Measurements from ENCODE around the gene FUT8.

FUT8 gene

GRCh38 chr14:65528069-65528468 is 115.5 kb downstream of the FUT8 start:
- TF ChIP-seq CTCF (IDR thresholded peaks at IDR 0.05) = no peak
- DNase-seq (ENCODE audit: low spot score) = no peak
- H3K27ac ChIP-seq = no peak overlapping the region

DNA sequence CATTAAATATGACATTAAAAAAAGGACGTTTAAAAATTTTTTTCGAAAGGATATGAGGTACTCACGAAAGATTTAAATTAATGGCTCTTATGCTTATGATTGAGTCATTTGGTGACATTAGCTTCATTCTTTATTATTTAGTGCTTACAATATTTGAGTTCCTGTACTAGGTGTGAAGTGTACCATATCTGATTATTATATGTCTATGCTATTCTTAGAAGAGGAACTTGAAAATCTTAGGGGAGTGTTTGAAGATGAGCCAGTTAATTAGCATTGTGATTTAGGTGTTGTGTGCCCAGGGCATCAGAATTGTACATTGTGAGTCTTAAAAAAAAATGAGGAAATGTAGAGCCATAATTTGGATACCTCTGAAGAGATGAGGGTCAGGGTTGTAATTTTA is 118.6 kb downstream of the FUT8 start:
- Histone ChIP-seq H3K27ac (no peak overlapping the region), H3K4me3 (no peak overlapping the region)
- DNase-seq (ENCODE audit: low spot score) = no peak
- no peak for TF ChIP-seq CTCF (IDR thresholded peaks at IDR 0.05)

More at GRCh38 chr14:65528069-65528468, 115.5 kb downstream of the FUT8 start:
- H3K4me3 ChIP-seq = no peak overlapping the region

- Histone ChIP-seq H3K4me3 (no peak overlapping the region), H3K27ac (no peak overlapping the region)
- no peak for TF ChIP-seq CTCF (IDR thresholded peaks at IDR 0.05)
- DNase-seq (ENCODE audit: low spot score) = no peak
Measured at GRCh38 chr14:65533736-65534404, 121.3 kb downstream of the FUT8 start.

DNA sequence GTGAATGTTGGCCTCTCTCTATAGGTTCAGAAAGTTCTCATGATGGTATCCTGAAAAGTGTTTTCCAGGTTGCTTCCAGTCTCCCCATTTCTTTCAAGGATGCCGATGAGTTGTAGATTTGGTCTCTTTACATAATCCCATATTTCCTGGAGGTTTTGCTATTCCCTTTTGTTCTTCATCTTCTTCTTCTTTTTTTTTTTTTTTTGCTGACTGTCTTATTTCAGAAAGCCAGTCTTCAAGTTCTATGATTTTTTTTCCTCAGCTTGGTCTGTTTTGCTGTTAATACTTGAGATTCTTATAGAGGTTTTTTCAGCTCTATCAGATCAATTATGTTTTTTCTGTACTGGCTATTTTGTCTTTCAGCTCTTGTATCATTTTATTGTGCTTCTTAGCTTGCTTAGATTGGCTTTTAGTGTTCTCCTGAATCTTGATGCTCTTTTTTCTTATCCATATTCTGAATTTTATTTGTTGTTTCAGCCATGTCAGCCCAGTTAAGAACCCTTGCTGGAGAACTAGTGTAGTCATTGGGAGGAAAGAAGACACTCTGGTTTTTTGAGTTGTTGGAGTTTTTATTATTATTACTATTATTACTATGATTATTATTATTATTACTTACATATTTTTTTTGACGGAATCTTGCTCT is 124.4 kb downstream of the FUT8 start:
- Histone ChIP-seq H3K27ac (no peak overlapping the region), H3K4me3 (no peak overlapping the region)
- DNase-seq (ENCODE audit: low spot score) = no peak
- no peak for TF ChIP-seq CTCF (IDR thresholded peaks at IDR 0.05)

GRCh38 chr14:65548878-65549277 is 136.3 kb downstream of the FUT8 start:
- DNase-seq (ENCODE audit: low spot score) = no peak

GRCh38 chr14:65549429-65549828 is 136.9 kb downstream of the FUT8 start:
- no peak for TF ChIP-seq CTCF (IDR thresholded peaks at IDR 0.05)
- no peak overlapping the region for H3K4me3 ChIP-seq
- no peak overlapping the region for H3K27ac ChIP-seq
- no peak for DNase-seq (ENCODE audit: low spot score)

More at GRCh38 chr14:65548878-65549277, 136.3 kb downstream of the FUT8 start:
- no peak overlapping the region for H3K27ac ChIP-seq
- no peak for TF ChIP-seq CTCF (IDR thresholded peaks at IDR 0.05)
- H3K4me3 ChIP-seq = no peak overlapping the region
